GM19023 (cell line): ENCODE data around the gene NOXA1.
A peak's percentile ranks its signal among the peaks of the same experiment; 100 is the strongest.
"Not testable (repeated sequence)": the region's sequence is repeated elsewhere in the genome, so short reads cannot be mapped to it uniquely, and the experiment has no call there.

Experiments used
- ATAC-seq: cut with Tn5 transposase; IDR thresholded peaks from one replicate; pipeline ENCODE4 v1.9.1; 2021; ENCODE audit warnings: mild to moderate bottlenecking, moderate library complexity; ENCODE audit not compliant: unreplicated experiment

Gene NOXA1, protein sequence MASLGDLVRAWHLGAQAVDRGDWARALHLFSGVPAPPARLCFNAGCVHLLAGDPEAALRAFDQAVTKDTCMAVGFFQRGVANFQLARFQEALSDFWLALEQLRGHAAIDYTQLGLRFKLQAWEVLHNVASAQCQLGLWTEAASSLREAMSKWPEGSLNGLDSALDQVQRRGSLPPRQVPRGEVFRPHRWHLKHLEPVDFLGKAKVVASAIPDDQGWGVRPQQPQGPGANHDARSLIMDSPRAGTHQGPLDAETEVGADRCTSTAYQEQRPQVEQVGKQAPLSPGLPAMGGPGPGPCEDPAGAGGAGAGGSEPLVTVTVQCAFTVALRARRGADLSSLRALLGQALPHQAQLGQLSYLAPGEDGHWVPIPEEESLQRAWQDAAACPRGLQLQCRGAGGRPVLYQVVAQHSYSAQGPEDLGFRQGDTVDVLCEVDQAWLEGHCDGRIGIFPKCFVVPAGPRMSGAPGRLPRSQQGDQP

DNA sequence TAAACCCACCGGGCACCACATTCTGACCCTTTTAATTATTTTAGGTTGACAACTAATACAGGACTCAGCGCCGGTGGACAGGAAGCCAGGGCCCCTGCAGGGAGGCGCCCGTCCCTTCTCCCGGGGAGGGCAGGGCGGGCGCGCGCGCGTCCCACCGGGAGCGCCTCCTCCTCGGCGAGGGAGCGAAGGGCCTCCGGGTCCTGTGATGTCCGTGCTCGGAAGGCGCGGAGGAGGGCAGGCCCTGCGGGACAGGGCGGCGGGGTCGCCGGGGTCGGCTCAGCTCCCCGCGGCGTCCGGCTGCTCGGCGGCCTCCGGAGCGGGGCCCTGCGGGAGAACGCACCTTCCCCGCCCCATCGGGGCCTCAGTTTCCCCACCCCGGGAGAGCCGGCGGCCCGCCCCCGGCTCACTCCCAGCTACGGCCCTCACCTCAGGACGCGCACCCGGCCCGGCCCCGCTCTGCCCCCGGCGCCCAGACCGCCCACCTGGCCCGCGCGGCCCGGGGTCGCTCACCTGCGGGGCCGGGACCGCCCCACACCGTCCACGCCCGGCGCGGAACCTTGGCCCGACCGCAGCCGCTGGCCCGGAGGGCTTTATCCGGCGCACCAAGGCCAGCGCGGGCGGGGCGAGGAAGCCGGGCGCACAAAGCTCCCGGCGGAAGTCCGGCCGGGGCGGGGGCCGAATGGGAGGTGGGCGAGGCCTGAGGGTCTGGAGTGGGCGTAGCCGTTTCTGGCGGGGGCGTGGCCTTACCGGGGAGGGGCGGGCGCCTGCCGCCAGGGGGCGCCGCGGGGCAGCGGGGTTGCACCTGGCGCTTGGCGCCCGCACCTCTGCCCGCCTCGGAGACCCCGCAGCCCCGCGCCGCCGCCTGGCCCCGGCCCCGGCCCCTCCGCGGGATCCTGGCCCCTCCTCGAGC, at the start of gene NOXA1, which contains the start of gene EXD3:
Gene NOXA1, plus strand, starts transcription at position 790 of the 910 bp plus-strand sequence. CDS start 137 bp downstream, outside the sequence.
Gene EXD3, minus strand, starts transcription at position 559 of the 910 bp plus-strand sequence. CDS start 27,805 bp downstream, outside the sequence.
- peak; percentile 74 for ATAC-seq

DNA sequence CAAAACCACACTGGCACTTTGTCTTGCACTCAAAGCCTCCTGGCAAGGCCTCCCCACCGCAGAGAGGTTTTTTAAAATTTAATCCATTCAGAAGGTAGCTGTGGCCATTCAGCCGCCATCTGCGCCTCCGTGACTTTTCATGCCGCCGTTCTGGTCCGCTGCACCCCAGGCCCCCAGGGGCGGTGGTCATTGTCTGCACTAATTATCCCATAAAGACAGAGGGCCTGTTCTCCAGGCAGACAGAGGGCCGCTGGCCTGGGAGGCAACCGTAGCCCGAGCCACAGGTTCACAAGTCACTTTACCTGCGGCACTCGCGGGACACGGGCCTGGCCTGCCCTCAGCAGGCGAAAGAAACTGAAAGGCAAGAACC, 49.6 kb upstream of the NOXA1 start:
- ATAC-seq: no peak

DNA sequence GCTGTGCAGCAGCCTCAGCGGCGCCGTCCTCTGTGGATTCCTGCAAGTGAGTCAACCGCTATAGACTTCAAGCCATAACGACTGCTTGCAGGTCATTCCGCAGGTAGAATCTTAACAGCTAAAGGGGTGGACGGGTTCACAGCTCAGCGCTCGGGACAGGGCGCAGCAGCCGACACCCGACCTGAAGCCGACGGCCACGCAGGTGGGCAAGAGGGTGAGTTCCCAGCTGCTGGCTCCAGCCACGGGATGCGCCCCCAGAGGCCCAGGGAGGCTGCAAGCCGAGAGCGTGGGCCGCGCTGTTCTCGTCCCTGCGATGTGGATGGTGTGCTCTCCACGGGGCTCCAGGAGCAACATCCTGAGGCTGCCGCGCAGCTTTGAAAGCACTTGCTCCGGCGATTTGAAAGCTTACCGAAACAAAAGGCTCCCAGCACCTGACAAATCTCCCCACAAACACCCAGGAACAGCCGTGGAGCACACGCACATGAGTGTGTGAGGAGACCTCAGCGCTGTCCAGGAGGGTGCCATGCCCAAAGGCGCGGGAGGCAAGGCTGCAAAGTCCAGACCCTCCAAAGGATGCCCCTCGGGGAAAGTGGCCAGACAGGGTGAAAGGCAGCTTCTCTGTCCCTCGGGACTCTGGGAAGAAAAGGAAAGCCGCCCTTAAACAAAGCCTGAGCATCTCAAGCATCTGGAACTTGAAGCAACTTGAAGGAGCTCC, 48.9 kb upstream of the NOXA1 start:
- no peak for ATAC-seq

DNA sequence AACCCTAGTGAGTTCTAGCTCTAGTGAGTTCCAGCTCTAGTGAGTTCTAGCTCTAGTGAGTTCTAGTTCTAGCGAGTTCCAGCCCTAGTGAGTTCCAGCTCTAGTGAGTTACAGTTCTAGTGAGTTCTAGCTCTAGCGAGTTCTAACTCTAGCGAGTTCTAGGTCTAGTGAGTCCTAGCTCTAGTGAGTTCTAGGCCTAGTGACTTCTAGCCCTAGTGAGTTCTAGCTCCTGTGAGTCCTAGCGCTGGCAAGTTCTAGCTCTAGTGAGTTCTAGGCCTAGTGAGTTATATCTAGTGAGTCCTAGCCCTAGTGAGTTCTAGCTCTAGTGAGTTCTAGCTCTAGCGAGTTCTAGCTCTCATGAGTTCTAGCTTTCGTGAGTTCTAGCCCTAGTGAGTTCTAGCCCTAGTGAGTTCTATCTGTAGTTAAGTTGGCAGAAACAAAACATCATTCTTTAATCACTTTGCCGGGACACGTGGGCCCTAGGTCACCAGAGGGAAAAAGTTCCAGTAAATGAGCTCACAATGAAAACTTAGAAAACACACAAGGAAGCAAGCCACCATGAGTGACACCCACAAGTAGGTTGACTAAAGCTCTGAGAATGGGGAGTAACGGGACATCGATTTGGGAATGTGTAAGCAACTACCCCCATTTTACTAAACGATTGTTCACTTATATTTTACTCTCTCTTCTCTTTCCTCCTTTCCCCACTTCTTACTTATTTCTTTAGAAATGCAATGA, 47.7 kb upstream of the NOXA1 start:
- ATAC-seq: no peak

DNA sequence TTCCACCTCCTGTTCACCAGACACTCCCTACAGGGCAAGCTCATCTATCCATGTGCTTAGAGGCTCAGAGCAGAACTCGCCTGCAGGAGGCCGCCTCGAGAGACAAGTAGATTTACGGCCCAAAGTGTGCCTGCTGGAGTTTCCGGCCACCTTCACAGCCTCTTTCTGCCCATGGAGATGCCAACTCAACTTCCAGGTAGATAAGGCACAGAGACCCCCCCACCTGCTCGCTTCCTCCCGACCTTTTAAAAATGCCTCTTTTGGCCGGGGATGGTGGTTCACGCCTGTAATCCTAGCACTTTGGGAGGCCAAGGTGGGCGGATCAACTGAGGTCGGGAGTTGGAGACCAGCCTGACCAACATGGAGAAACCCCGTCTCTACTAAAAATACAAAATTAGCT, 46.8 kb upstream of the NOXA1 start:
- ATAC-seq: no peak

DNA sequence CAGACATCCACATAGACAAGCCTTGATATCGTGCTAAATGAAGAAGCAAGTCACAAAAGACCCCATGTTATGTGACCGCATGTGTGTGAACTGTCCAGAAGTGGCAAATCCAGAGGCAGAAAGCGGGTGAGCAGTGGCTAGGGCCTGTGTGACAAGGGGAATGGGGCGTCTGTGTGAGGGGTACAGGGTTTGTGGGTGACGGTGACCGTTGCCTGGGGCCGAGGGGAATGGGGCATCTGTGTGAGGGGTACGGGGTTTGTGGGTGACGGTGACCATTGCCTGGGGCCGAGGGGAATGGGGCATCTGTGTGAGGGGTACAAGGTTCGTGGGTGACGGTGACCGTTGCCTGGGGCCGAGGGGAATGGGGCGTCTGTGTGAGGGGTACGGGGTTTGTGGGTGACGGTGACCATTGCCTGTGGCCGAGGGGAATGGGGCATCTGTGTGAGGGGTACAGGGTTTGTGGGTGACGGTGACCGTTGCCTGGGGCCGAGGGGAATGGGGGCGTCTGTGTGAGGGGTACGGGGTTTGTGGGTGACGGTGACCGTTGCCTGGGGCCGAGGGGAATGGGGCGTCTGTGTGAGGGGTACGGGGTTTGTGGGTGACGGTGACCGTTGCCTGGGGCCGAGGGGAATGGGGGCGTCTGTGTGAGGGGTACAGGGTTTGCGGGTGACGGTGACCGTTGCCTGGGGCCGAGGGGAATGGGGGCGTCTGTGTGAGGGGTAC, 44.3 kb upstream of the NOXA1 start:
- not testable (repeated sequence) for ATAC-seq

DNA sequence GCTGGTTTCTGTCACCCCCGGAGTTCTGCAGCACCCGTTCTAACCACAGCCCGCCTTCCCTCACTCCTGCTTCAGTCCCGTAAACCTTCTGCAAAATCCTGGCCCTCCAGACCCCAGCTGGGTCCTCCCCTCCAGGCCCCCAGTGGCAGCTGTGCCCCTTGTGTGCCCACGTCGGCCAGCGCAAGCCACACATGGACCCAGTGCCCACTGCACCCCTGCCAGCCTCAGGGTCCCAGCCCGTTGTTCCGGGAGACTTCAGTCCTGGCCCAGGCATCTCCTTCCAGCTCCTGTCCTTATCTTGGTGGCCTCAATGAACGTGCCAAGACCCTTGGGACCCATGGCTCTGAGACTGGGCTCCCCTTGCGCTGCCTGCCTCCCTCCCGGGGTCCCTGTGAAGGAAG, 43.4 kb upstream of the NOXA1 start:
- no peak for ATAC-seq

DNA sequence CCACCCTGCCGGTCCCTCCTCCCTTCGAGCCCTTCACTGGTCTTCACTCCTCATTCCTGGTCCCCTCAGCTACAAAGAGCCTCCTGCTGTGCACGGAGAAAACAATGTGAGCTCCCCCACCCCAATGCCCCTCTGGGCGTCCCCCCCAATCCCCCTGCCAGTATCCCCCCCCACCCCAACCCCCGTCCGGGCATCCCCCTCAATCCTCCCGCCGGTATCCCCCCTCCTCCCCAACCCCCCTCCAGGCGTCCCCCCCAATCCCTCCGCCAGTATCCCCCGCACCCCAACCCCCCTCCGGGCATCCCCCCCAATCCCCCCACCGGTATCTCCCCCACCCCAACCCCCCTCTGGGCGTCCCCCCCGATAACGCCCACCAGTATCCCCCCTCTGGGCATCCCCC, 43.0 kb upstream of the NOXA1 start:
- ATAC-seq: no peak

DNA sequence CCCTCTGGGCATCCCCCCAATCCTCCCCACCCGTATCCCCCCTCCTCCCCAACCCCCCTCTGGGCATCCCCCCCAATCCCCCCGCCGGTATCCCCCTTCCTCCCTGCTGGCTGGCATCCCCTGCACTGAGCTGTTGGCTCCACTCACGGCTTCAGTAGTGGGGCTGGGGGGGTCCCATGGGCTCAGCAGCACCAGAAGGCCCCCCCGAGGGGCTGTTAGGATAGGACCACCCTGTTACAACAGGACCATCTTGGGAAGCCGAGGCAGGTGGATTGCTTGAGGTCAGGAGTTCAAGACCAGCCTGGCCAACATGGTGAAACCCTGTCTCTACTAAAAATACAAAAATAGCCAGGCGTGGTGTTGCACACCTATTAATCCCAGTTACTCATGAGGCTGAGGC, 42.6 kb upstream of the NOXA1 start:
- no peak for ATAC-seq

DNA sequence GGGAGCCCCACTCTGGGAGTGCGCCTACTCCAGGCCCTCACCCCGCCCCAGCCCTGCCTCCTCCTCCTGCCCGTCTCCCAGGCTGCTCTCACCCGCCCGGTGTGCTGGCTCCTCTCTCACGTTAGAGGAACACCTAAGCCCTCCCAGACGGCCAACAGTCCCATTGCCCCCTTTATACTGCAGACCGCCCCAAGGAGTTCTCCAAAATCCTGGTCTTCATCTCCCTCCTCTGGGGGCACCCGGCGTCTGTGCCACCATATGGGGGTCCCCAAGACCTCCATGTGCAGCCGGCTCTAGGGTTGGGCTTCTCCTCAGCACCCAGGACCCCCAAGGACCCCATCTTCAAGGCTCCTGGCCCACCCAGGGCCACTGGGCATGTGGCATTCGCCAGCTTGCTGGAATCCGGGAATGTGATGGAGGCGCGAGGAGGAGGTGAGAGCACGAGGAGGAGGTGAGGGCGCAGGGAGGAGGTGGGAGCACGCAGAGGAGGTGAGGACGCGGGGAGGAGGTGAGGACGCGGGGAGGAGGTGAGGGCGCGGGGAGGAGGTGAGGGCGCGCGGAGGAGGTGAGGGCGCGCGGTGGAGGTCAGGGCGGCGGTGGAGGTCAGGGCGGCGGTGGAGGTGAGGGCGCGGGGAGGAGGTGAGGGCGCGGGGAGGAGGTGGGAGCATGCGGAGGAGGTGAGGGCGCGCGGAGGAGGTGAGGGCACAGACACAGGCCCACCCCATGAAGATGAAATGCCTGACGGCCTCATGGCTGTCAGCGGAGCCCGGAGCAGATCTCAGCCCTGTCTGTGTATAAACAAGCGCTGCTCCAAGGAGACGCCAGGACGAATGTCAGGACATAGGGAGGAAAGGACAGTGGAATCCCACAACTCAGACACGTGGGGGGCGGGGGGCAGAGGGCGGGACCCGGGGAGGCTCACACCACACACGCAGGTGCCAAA, 41.4 kb upstream of the NOXA1 start:
- no peak for ATAC-seq

DNA sequence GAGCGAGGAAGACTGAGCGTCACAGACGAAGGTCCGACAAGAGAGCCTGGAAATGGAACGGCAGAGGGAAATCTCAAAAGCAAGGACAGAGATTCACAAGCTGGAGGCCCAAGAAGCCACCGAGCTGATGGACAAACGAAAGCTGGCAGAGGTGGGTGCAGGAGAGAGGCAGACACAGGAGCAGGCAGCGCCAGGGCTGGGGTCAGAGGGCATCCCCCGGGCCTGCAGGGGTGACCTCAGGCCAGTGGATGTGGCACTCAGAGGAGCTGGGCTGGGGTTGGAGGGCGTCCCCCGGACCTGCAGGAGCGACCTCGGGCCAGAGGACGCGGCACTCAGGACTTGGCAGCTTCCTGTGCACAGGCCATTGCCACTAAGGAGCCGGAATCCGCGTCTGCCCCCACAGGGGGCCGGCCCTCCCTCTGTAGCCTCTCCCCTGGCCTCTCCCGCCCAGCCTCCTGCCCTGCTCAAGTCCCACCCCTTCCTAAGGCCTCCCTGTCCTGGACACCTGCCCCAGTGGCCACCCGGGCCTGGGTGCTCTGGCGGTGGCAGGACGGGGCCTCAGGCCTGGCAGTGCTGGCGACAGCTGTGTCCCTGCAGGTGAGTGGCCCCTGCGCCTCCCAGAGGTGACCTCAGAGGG, 40.6 kb upstream of the NOXA1 start:
- ATAC-seq: no peak

DNA sequence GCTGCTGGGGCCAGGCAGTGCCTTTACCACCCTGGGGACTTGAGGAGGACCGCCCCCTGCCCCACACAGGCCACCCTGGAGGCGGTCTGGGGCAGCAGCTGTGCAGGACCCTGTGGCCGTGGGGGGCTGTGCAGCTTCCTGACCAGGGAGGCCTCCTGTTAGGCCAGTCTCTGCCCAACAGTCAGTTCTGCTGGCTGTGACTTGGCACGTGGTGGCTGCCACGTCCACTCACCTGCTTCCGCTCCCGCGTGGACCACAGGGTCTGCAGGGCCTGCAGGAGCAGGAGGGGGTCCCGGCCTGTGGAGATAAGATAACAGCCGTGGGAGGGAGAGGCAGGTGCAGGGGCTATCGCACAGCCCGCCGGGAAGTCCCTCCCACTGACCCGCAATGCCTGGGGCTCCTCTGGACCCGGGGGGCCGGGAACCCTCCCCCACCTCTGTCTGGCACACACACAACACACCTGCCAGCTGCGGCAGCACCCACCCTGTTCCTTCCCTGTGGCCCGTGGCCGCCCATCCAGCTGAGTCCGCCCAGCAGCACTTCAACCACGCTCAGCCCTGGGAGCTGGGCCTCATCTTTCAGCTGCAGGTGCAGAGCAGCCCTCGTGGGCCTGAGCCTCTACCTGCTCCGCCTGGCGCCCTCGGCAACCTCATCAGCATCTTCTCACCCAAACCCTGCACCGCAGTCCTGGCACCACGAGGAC, 40.0 kb upstream of the NOXA1 start:
- no peak for ATAC-seq

DNA sequence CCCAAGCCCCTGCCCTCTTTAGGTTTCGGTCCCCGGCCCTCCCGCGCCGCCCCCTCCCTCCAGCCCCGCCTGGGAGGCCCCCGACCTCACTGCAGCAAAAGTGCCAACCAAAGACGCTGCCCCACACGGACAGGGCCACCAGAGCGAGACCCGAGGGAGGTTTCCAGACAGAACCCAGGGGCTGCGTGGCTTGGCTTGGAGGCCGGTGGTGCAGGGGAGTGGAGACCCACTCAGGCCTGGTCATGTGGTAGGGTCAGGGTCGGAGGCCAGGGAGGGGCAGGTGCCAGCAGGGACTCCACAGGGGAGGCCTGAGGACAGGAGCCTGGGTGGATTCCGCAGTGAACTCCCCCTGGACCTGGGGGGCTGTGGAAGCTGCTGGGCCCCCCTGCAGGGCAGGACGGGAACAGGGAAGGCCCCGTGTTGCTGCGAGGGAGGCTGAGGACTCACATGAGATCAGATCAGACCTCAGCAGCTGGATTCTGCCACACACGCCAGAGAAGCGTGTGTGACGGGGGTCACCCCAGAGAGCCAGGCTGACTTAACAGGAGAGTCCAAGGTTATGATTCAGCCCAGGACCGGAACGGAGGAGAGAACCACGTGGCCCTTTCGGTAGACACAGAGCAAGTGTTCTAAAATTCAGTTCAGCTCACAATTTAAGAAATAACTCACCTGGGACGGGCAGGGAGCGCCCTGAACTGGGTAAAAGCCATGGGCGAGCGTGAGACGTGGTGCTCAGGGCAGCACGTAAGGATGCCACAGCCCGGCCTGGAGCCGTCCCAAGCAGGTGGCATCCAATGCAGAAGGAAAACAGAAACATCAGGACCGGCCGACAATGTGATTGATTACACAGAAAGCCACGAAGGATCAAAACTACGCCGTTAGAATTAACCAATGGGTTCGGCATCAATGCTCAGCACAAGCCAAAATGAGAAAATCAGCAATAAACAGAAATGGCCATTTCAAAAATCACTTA, 39.1 kb upstream of the NOXA1 start:
- no peak for ATAC-seq

DNA sequence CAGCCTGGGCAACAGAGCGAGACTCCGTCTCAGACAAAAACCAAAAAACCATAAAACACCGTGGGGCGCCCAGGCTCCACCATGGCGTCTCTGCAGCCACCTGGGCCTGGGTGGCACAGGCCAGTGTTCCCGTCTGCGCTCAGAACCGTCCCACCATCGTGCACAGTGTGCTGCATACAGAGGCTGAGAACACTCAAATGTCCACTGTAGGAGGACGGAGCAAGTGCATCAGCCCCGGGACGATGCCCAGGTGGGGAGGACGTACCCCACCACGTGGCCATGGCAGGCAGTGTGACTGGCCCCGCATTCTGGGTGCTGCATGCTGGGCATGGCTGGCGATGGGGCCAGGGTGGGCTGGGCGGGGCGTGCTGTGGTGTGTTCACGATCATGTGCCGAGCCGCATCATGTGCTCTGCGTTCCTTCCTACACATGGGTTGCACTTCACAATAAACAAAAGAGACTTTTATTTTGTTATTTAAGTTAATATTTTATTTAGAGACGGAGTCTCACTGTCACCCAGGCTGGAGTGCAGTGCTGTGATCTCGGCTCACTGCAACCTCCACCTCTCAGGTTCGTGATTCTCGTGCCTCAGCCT, 38.0 kb upstream of the NOXA1 start:
- no peak for ATAC-seq

DNA sequence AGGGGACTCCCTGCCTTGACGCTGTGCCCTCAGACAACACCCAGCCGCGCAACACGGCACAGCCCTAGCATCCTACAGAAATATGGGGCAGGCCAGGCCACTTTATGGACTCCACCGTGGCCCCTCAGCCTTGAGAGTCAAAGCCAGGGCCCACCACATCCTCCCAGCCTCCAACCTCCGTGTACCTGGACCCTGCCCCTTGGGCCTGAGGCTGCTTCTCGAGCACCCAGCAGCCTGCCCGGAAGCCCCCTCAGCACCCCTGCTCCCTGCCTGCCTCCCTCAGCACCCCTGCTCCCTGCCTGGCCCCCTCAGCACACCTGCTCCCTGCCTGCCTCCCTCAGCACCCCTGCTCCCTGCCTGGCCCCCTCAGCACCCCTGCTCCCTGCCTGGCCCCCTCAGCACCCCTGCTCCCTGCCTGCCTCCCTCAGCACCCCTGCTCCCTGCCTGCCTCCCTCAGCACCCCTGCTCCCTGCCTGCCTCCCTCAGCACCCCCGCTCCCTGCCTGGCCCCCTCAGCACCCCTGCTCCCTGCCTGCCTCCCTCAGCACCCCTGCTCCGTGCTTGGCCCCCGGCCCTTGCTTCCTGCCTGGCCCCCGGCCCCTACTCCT, 36.6 kb upstream of the NOXA1 start:
- ATAC-seq: not testable (repeated sequence)
